ENCODE results near the gene TCF7. TPM values are rescaled to one million over a fixed set of nuclear protein-coding genes. Genes with fewer than 3 reads are reported as not detected.

TCF7 gene
- total RNA-seq, 1 experiment from 2014 or later, result 0.42 TPM

DNA sequence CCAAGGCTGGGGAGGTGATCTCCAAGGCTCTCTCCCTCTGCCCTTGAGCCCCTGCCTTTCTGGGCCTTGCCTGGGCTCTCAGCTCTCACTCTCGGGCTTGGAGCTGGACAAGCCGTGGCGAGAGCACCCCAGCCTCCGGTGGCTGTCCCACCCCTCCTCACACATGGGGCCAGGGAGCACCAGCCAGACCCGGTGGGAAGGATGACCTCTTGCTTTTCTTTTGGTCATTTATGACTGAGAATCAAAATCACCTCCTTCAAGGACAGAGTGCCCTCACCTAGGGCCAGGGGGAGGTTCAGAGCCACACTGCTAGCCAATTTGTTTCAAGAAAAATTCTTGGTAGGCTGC, 14.1 kb downstream of the TCF7 start:
- no peak for DNase-seq (ENCODE audit: extremely low read depth, low read depth)

DNA sequence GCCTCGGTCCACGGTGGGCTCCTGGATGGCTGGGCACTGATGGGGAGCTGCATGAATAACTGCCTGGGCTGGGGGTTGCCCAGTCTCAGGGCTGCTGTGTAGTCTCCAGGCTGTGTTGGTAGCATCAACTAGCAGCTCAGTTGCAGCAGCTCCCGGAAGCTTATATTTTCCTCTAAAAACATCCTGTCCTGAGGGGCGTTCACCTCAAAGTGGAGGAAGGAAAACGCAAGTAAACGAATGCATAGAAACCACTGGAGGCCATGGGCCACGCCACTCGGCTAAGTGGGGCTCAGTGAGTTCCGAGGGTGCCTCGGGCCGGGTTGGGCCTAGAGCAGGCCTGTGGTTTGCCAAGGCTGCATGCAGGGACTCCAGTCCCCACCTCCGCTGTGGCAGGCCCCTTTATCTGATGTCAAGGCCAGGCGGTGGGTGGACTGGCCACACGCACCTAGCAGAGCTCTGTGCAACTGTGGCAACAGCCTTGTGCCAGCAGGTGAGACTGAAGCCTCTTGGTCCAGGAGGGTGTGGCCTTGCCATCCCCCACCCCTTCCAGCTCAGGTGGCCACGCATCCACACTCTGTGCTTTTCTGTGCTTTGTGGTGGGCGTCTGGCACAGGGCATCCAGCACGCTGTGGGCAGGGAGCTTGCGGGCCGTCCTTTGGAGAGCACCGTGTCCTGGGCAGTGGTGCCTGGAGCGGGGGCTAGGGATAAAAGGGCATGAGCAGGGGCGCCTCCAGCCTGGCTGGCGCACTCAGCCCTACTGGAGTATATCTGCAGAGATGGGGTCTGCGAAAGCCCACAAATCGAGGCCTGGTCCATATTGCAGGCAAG, 15.1 kb downstream of the TCF7 start:
- DNase-seq (ENCODE audit: extremely low read depth, low read depth), result no peak

DNA sequence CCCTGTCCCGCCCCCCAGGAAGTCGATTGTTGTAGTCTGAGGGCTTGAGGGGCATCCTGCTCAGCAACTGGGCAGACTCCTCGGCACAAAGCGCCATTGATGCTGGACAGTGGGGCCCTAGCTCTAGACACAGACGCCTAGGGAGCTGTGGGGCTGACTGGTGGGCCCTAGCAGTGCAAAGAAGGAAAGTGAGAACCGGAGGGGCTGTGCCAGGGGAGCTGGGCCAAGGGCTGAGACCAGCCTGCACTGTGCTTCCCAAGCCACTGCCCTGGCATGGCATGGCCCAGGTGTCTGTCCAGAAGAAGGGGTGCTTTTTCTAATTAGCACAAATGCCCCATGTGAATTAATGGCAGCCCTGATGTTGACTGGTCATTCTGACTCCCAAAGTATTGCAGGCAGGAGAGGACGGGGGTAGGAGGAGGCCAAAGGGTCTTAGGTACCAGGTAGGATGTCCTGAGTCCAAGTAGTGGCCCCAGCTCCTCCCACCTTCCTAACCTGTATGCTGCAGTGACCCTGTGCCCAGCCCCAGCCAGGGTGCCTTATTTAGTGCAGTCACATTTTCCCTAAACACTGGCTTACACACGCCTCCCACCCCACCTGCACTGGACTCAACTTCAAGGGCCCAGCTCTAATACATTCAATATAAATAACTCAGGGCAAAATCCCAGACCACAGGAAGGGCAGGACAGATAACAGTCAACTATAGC, 15.9 kb downstream of the TCF7 start:
- no peak for DNase-seq (ENCODE audit: extremely low read depth, low read depth)

DNA sequence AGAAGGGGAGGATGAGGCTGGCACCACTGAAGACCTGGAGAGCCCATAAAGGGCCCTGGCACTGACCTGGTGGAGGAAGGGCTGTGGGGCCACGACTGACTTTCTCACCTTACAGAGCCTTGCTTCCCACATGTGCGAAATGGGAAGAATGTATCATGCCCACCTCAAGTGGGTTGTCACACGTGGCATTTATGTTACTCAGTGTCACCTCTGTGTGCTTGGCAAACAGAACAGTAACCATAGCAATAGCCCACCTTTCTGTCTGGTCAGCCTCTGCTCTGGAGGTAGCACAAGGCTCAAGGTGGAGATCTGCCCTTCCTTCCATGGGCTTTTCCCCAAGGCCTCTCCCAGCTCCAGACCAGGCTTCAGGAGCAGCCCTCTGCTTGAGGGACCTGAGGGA, 16.7 kb downstream of the TCF7 start:
- DNase-seq (ENCODE audit: extremely low read depth, low read depth), result no peak

DNA sequence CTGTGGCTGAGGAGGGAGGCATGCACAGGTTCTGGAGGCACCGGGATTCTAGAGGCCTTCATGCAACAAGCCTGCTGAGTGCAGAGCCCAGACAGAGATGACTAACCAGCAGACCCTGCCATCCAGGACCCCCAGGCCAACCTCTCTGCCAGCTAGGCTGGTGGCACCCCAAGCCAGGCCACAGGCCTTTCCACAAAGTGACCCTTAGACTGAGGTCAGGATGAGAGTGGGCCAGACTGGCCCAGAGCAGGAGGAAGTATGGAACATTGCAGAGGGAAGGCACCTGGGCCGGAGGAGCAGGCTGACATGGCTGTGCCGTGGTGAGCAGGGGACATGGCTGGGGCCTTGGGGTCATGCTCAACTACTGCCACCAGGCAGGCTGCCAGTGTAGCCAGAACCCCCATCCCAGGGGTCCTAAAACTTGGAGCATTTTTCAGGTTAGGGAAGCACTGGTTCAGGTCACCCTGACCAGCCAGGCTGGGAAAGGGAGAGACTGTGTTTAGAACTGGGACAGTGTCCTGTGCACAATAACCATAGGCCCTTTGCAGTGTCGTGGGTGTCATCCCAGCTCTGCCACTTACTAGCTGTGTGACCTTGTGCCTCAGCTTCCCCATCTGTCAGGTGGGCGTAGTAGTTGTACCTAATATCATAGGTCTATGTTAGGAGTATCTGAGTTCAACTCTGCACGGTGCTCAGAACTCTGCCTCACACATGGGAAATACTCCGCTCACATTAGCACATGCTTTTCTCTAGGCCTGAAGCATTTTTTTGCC, 17.3 kb downstream of the TCF7 start:
- no peak for DNase-seq (ENCODE audit: extremely low read depth, low read depth)

DNA sequence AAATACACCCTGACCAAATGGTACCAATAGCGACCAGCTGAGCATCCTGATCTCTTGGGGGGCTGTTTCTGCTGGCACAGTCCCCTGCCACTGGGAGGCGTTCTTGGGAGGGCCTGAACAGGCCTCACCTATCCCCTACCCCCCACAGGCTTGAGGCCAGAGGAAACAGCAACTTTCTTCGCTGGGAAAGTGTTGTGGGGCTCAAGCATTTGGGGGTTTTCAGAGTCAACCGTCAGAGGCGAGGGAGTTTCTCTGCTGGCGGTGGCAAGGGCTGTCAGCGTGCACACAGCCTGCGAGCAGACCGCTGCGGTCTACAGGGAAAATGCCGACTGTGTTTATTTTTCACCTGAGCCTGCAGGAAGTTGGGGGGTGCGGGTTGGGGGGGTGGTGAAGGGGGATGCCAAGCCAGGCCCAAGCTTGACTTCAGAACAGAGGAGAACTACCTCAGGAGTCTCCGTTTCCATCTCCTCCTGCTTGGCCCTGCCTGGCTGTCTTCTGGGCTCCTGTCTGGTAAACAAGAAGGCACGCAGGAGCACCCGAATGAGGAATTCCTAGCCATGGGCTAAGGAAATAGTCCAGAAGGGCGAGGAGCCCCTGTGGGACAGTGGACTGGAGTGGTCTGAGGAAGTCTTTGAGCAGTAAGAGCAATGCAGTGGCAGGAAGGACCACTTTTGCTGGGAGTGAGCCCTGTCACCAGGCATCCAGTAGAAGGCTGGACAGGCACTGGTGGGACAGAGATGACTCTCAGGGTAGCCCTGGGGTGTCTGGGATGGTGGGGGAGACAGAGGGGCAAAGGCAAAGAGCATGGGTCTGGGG, 18.1 kb downstream of the TCF7 start:
- no peak for DNase-seq (ENCODE audit: extremely low read depth, low read depth)

DNA sequence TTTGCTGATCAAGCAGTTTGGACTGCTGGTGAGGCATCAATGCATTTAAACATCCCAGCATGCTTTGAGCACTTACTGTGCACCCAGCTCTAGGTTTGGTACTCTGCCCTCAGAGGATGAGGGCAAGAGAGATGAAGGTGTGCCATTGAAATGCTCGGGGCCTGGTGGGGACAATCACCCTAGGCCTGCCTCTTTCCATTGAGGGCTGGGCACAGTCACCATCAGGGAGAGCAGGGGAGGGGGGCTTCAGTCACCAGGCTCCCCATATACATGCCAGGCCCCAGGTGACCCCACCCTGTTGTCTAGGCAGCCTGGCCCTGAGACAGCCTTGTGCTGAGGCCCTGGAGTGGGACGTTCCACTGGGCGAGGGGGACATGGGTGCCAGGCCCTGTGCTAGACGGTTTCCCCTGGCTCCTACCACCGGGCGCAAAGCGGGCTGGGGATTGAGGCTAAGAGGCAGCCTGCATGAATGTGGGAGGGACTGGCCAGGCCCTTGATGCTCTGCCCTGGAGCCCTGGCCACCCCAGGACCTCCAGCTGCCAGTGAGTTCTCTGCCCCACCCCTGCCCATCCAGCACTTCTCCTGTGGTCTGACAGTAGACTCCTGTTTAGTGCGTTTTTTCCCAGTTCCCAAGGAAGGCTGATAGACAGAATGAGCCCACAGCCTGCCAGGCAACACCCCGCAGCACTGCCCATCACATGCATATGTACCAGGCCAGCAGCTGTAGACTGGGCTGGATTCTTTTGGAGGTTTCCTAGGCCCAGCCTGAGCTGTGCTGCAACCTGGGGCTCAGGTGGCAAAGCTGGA, 18.9 kb downstream of the TCF7 start:
- no peak for DNase-seq (ENCODE audit: extremely low read depth, low read depth)

DNA sequence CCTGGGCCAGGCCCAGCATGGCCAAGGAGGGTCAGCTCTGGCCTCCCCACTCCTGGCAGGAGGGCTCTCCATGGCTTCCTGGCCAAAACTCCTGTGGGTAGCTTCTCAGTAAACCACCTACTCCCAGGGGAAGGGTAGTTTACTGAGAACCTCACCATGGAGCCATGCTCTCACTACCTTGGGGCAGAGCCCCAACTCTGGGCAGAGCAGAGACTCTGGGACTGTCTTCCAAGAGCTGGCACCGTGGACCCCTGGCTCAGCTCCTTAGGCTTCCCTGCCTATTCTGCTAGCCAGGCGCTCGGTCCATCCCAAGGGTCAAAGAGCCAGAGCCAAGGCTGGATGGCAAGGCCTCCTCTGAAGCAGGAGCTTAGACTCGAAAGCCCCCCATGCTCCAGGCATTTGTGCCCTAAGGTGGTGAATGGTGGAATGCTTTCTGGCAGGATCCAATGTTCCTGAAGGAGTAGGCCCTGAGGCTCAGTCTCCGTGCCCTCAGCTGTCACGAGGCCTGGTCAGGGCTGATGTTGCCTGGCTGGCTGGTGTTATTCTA, 19.6 kb downstream of the TCF7 start:
- no peak for DNase-seq (ENCODE audit: extremely low read depth, low read depth)

DNA sequence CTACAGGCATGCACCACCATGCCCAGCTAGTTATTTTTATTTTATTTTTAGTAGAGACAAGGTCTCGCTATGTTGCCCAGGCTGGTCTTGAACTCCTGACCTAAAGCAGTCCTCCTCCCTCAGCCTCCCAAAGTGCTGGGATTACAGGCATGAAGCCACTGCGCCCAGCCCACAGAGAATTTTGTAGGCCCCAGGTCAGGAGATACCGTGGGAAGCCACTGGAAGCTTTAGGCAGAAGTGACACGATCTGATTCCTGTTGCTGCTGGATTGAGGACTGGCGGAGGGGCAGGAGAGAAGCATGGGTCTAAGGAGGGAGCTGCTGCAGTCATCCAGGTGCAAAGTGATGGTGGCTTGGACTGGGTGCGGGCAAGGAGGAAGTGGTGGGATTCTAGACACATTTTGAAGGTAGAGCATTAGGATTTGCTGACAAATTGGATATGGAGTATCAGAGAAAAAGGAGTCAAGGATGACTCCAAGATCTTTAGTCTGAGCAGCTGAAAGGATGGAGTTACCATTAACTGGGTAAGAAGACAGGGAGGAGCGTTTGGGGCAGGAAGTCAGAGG, 20.7 kb downstream of the TCF7 start:
- no peak for DNase-seq (ENCODE audit: extremely low read depth, low read depth)

DNA sequence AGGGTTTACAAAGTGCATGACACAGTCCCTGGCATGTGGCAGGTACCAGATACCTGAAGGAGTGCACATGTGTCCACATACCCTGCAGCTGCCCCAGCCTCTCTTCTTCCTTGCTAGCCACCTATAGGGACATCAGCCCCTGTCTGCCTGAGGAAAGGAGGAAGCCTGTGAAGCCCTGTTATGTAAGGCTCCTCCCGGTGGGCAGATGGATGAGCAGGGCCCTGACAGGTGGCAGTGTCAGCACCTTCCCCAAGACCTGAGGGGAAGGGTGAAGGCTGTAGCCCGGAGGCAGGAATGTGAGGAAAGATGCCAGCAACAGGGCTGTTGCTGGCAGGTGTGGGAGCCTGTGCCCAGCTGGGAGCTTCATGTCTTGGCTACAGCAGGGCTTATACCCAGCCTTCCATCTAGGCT, 21.7 kb downstream of the TCF7 start:
- no peak for DNase-seq (ENCODE audit: extremely low read depth, low read depth)

DNA sequence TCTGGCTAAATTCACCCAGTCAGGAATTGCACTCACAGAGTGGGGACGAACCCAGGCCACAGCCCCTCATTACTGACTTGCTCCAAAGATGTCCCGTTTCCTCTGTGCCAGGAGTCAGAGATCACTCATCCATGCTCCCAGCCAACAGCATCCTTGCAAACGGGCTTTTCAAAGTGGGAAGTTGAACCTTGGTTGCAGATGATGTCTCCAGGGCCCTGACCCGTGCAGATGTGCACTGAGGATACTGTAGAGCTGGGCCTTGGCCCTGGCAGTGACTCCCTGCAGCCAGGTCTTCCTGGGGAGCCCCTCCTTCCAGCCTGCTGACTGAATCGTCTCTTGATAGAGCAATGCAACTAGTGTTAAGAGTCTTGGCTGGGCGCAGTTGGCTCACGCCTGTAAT, 22.3 kb downstream of the TCF7 start:
- no peak for DNase-seq (ENCODE audit: extremely low read depth, low read depth)

DNA sequence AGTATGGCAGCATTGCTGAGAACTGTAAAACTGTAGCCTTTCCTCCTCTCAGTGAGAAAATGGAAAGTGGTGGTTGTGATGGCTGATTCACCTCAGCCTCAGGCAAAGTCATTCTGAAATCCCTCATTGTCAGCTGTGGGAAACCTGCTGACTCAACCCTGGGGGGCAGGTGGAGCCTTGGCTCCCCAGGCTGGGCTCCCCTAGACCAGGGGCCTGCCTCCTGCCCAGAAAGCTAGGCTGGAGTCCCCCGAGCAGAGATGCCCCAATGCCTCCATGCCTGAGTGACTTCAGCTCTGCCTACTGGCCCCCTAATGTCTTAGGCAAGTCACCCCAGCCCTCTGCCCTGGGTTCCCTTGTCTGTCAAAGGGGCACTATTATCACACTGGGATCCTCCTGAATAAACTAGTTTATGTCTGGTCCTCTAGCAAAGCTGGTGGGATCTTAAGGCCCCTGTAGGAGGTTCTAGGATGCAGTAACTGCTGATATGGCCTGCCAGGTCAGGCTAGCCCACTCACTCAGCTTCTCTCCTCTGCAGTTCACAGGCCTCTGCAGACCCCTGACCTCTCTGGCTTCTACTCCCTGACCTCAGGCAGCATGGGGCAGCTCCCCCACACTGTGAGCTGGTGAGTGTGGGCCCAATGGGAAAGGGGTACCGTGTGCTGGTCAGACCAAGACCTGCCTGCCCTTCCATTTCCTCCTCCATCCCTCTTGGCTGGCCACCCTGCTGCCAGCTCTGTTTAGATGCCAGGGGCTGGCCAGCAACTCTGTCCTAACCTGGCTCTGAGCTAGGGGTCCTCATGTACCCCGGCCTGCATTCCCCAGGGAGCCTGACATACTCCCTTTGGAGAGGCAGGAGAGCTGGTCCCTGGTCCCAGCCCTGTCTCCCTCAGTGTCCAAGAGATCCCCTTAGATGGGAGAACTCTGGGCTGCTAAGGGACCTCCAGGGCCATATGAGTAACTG, 24.2 kb downstream of the TCF7 start:
- no peak for DNase-seq (ENCODE audit: extremely low read depth, low read depth)

DNA sequence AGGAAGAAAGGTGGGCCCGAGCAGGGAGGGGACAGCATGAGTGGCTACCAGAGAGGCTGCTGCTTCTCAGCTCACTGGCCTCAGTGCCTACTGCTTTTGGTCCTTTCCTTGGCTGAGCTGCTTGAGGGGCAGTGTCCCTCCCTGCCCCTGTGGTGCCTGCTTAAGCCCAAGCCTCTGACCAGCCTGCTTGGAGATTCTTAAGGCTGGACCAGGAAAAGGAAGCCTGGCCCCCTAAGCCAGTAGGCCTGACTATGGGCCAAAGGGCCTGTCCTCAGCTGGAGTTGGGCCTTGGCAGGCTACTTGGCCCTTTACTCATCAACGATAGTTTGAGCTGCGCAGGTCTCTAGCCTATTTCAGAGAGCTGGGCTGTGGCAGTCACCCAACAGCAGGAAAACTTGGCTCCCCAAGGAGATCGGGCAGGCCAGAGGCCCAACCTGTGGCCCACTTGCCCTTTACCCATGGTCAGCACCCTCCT, 24.9 kb downstream of the TCF7 start:
- no peak for DNase-seq (ENCODE audit: extremely low read depth, low read depth)

DNA sequence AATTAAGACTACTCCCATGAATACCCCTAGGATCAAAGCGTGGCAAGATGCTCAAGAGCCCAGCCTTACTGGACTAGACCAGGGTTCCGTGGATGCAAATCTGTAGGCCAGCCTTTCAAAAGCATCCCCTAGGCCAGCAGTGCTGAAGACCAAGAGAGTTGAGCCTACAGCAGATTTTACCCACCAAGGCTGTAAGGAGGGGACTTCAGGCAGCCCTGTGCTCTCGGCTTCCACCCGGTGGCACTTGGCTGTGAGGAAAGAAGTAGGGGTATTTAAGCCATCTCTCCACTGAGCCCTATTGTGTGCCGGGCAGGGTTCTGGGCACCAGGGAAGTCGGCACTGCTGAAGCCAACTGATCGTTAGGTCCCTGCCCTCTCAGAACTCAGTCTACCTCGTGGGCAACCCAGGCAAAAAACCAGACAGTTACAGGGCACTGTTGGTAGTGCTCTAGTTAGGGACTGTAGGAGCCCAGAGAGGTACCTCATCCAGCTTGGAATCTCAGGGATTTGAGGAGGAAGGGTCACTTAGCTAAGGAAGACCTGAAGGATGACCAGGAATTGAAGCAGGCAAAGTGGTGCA, 25.5 kb downstream of the TCF7 start:
- no peak for DNase-seq (ENCODE audit: extremely low read depth, low read depth)

DNA sequence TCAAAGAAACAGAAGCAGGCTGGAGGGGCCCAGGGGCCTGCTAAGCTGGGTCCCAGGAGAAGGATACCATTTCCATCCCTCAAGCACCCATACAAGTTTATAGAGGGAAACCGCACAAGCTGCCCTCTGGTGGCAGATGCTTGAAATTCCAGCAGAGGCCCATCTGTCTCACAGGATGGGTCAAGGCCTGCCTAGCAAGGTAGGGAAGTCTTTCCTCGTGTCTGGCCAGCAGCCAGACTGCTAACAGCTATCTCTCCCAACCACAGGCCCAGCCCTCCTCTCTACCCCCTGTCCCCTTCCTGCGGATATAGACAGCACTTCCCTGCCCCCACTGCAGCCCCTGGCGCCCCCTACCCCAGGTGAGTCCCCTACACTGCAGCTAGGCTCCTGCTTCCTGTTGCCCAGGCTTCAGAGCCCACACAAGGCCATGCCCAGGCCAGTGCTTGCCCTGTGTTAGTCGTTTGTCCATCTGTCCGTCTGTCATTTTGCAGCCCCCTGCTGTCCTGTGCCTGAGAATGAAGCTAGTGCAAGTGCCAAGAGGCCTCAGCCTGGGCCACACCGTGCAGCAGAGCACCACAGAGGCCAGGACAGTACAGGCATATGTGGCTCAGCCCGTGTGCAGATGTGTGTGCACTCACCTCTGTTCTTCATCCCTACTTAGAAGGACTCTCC, 26.2 kb downstream of the TCF7 start:
- peak; percentile 62 for DNase-seq (ENCODE audit: extremely low read depth, low read depth)

DNA sequence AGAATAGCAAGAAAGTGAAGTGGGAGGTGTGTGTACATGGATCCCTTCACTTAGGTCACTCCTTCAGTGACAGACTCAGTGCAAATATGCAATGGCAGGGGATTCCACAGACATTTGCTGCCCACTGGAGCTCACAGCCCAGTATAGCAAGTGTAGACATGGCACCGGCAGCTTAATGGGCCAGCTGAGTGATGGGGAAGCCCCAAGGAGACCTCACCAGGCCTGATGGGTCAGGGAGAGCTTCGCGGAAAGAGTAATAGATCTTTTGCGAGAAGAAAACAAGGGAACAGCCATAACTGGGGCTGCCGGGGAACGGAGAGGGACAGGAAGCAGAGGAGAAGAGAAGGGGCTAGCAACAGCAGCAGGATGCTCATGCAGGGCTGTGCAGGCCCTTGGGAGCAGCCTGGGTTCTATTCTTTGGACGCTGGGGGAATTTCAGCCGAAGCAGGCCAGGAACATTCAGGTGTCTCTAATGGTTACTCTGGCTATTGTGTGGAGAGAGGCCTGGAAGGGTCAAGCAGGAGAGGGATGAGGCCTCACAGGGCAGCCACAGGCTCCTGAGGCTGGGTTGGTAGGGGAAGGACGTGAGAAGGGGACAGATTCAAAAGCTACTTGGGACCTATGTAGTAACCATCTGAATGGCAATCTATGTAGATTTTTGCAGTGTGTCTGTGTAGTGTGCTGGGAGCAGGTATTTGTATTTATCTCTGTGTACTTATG, 27.0 kb downstream of the TCF7 start:
- no peak for DNase-seq (ENCODE audit: extremely low read depth, low read depth)

Data from NCI-H460 (cell line).